GM12865 (cell line): Measurements from ENCODE around the gene GALNT2.

Experiments used
- DNase-seq: peaks from one replicate; pipeline ENCODE4 v3.0.0; 2010; ENCODE audit warnings: low read depth
- H3K4me3 ChIP-seq: 2 replicates; pipeline ENCODE4 v1.5.1; 2011; ENCODE audit warnings: mild to moderate bottlenecking, low read depth, low read length, control low read depth
- CTCF ChIP-seq: IDR thresholded peaks from 2 replicates; pipeline ENCODE4 v1.5.1; 2011; ENCODE audit warnings: low read length, control low read depth, low read depth, inconsistent platforms; ENCODE audit not compliant: insufficient read depth; ENCODE audit errors: missing control alignments

GALNT2 gene

GRCh38 chr1:230197644-230198567 lies 130.9 kb downstream of the GALNT2 start:
- no peak overlapping the region for H3K4me3 ChIP-seq
- no peak for DNase-seq
- TF ChIP-seq CTCF = no peak

- no peak for TF ChIP-seq CTCF
- H3K4me3 ChIP-seq = no peak overlapping the region
- no peak for DNase-seq
Observed at GRCh38 chr1:230199034-230199433, 132.0 kb downstream of the GALNT2 start.

GRCh38 chr1:230199554-230199953 lies 132.5 kb downstream of the GALNT2 start:
- TF ChIP-seq CTCF = no peak
- no peak overlapping the region for H3K4me3 ChIP-seq
- DNase-seq = no peak

GRCh38 chr1:230200276-230200675 lies 133.2 kb downstream of the GALNT2 start:
- TF ChIP-seq CTCF = no peak
- DNase-seq = no peak
- H3K4me3 ChIP-seq = no peak overlapping the region

GRCh38 chr1:230201445-230201844 lies 134.4 kb downstream of the GALNT2 start:
- no peak for DNase-seq
- no peak overlapping the region for H3K4me3 ChIP-seq
- TF ChIP-seq CTCF = no peak

GRCh38 chr1:230204842-230205241 lies 137.8 kb downstream of the GALNT2 start:
- H3K4me3 ChIP-seq = no peak overlapping the region
- DNase-seq = no peak
- no peak for TF ChIP-seq CTCF
